GM12873 (cell line): Measurements from ENCODE around the gene NAA60.

Experiments used
- TF ChIP-seq, protein P1 (sequence below): IDR thresholded peaks from 2 replicates; pipeline ENCODE4 v1.5.1; 2012; ENCODE audit warnings: low read depth, mild to moderate bottlenecking, moderate library complexity, low read length, control low read depth; ENCODE audit not compliant: insufficient read depth; ENCODE audit errors: missing control alignments

Gene NAA60

GRCh38 chr16:3486506-3487215, 43.2 kb downstream of the NAA60 start:
- TF ChIP-seq, protein P1, sequence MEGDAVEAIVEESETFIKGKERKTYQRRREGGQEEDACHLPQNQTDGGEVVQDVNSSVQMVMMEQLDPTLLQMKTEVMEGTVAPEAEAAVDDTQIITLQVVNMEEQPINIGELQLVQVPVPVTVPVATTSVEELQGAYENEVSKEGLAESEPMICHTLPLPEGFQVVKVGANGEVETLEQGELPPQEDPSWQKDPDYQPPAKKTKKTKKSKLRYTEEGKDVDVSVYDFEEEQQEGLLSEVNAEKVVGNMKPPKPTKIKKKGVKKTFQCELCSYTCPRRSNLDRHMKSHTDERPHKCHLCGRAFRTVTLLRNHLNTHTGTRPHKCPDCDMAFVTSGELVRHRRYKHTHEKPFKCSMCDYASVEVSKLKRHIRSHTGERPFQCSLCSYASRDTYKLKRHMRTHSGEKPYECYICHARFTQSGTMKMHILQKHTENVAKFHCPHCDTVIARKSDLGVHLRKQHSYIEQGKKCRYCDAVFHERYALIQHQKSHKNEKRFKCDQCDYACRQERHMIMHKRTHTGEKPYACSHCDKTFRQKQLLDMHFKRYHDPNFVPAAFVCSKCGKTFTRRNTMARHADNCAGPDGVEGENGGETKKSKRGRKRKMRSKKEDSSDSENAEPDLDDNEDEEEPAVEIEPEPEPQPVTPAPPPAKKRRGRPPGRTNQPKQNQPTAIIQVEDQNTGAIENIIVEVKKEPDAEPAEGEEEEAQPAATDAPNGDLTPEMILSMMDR, result no peak

- TF ChIP-seq, protein P1, result no peak
These were observed 44.3 kb downstream of the NAA60 start for GRCh38 chr16:3487521-3488410.

DNA sequence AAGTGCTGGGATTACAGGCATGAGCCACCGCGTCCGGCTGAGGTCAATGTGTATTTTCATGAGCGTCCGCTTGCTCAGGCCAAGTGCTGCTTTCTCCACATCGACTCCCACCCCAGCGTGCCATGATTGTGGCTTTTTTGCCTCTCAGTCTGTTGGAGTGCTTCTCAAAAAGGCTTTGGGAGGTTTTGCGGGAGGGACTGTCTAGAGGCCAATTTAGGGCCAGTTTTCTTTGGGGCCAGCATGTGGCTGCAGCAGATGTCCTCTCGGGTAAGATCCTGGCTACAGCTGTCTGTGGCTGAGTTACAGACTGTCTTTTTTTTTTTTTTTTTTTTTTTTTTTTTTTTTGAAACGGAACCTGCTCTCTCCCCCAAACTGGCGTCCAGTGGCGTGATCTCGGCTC, 45.3 kb downstream of the NAA60 start:
- TF ChIP-seq, protein P1, result no peak

DNA sequence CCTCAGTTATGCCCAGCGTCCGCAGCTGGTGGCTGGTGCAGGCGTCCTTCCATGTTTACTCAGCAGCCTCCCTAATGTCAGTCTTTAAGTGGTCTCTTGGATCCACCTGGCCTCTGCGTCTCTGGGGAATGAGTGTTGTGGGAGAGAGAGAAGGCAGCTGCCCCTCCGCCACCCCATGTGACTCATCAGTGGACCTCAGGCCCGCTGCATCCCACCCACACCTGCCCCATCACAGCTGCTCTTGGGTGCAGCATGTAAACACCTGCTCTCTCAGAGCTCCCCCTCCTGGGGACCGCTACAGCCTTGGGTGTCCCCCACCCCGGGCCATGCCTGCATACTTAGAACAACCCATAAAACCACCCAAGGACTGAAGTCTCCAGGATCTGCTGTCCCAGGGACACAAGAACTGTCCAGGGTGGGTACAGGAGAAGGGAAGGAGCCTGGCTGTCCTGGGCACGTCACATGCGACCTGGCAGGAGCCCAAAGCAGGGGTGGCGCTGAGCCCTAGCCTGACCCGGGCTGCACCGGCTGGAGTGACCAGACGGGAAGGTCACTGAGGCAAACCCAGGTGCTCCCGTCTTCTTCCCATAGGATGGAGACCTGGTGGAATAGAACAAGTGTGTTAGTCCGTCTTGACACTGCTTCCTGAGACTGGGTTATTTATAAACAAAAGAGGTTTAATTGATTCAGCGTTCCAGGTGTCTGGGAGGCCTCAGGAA, 47.6 kb downstream of the NAA60 start:
- TF ChIP-seq, protein P1, result peak; percentile 10

DNA sequence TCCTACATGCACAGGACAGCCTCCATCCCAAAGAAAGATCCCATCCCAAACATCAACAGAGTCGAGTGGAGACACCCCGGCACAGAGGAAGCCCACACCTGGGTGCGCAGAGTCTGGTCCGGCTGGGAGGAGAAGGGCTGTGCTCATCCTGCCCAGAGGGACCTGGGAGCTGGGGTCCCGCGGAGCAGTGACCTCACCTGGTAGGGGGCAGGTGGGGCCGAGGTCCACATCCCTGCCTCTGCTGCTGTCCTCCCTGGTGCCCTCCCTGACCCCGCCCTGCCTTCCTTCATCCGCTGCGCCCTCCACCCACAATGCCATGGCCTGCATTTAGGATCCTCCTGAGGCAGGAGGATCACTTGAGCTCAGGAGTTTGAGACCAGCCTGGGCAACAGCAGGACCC, 48.9 kb downstream of the NAA60 start:
- TF ChIP-seq, protein P1, result no peak

DNA sequence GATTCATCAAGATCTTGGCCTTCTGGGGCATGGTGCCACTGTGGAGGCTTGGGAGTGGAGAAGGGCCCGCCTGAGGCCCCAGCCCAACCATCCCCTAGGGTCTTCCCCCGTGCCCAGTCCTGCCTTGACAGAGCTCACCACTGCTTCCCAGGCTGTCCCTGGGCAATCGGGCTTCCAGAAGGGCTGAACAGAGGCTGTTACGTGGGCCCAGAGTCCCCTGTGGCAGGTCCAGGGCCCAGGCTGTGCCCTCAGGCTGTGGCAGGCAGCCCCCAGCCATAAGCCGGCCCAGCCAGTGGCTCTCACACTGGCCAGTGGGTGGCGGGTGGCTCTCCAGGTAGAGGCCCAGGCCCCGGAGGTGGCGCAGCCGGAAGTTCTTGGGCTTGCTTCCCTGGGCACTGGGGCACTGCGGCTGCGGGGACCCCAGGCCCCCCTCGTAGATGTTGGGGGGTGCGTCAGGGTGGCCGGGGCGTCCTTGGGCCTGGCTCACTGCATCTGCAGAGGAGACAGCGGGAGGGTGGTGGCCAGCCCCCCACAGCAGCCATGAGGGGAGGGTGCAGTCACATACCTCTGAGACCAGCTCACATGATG, 51.0 kb downstream of the NAA60 start:
- TF ChIP-seq, protein P1, result no peak
